NOMO-1 (cell line): Measurements from ENCODE around the gene KBTBD6.
"Not testable (repeated sequence)": the region's sequence is repeated elsewhere in the genome, so short reads cannot be mapped to it uniquely, and the experiment has no call there.

Experiments
- DNase-seq, 2 experiments: peaks; one replicate each; lab custom pipeline; 2025; ENCODE audit not compliant: unreplicated experiment in 2 of 2; lab: John Stamatoyannopoulos, UW

Gene KBTBD6, protein sequence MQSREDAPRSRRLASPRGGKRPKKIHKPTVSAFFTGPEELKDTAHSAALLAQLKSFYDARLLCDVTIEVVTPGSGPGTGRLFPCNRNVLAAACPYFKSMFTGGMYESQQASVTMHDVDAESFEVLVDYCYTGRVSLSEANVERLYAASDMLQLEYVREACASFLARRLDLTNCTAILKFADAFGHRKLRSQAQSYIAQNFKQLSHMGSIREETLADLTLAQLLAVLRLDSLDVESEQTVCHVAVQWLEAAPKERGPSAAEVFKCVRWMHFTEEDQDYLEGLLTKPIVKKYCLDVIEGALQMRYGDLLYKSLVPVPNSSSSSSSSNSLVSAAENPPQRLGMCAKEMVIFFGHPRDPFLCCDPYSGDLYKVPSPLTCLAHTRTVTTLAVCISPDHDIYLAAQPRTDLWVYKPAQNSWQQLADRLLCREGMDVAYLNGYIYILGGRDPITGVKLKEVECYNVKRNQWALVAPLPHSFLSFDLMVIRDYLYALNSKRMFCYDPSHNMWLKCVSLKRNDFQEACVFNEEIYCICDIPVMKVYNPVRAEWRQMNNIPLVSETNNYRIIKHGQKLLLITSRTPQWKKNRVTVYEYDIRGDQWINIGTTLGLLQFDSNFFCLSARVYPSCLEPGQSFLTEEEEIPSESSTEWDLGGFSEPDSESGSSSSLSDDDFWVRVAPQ

GRCh38 chr13:41132512-41133152 is at the start of gene KBTBD6:
Gene KBTBD6 (minus strand): TSS chr13:41132802. CDS start chr13:41132511, 291 bp downstream.
- DNase-seq: peak; percentile 96 to 98

- no peak for DNase-seq
Observed at GRCh38 chr13:41182231-41182630, 49.6 kb upstream of the KBTBD6 start.

- peak in 1 of 2 experiments; percentile 6 for DNase-seq
Observed at GRCh38 chr13:41179593-41180250, 47.1 kb upstream of the KBTBD6 start.

GRCh38 chr13:41178040-41178439 is 45.4 kb upstream of the KBTBD6 start:
- peak; percentile 28 to 73 for DNase-seq

DNA sequence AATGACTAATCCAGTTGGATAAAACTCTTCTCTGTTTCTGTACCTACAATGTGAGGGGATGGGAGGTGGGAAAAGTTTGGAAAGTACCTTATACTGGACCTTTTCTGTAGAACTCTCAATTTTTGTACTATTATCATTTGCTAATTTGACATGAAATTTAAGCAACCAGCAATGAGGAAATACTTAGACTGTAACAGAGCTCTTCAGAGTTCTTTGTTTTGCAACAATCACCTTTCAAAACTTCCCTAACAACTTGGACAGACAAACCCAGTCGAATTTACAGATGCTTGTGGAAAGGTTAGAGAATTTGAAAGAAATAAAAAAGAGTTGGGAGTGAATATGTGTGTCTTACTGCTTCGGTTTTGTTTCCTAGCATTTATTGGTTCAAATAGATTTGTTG is 45.0 kb upstream of the KBTBD6 start:
- peak; percentile 58 to 84 for DNase-seq

GRCh38 chr13:41175576-41175975 is 43.0 kb upstream of the KBTBD6 start:
- not testable (repeated sequence) for DNase-seq

GRCh38 chr13:41162151-41162550 is 29.5 kb upstream of the KBTBD6 start:
- no peak for DNase-seq

DNA sequence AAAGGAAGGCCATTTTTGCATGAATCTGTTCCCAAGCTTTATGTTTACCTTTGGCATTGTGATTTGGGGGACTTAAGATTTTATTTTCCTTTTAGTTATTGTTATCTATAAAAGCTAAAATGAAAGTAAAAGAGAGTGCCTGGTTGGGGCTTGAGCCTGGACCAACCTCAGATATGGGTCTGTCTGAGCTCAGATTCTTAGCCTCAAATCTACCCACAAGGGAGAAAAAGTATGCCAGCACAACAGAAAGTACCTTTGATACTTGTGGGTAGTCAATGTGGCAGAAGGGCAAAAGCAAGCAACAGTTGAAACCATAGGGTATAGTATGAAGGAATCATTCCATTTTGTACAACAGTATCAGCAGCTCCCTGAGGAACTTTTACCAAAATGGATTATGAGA is 26.6 kb upstream of the KBTBD6 start:
- no peak for DNase-seq

GRCh38 chr13:41157048-41157717 is 24.6 kb upstream of the KBTBD6 start:
- no peak for DNase-seq

DNA sequence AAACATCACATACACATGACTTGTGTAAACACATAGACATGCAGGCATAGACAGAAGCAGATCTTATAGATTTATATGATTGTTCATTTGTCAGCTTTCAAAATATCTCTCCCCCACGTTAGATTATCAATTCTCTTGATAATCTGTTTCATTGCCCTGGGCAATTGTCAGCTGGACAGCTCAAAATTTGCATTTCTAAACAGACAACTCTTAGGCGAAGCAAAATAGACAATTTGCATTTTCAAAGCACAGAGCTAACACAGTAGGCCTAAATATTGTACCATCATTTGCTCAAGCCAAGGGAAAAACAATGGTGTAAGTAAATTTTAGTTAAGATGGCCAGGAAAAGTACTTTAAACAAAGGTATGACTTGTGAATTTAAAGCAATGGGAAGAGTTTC is 24.0 kb upstream of the KBTBD6 start:
- DNase-seq: no peak

GRCh38 chr13:41154042-41154441 is 21.4 kb upstream of the KBTBD6 start:
- DNase-seq: no peak

DNA sequence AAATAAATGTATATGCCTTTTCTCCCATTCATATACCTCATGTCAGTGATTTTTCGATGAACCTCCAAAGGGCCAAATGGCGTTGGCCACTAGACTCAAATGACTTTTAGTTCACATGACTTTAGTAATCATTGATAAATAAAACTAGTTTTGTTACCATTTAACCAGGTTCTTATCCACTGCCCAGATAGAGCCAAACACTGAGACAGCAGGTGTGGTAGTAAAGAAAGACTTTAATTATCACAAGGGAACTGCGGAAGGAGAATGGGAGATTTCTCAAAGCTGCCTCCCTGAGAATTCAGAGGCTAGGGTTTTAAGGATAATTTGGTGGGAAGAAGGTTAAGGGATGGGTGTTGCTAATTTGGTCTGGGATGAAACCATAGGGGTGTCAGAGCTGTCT is 19.4 kb upstream of the KBTBD6 start:
- no peak for DNase-seq

GRCh38 chr13:41150058-41150457 is 17.5 kb upstream of the KBTBD6 start:
- no peak for DNase-seq

DNA sequence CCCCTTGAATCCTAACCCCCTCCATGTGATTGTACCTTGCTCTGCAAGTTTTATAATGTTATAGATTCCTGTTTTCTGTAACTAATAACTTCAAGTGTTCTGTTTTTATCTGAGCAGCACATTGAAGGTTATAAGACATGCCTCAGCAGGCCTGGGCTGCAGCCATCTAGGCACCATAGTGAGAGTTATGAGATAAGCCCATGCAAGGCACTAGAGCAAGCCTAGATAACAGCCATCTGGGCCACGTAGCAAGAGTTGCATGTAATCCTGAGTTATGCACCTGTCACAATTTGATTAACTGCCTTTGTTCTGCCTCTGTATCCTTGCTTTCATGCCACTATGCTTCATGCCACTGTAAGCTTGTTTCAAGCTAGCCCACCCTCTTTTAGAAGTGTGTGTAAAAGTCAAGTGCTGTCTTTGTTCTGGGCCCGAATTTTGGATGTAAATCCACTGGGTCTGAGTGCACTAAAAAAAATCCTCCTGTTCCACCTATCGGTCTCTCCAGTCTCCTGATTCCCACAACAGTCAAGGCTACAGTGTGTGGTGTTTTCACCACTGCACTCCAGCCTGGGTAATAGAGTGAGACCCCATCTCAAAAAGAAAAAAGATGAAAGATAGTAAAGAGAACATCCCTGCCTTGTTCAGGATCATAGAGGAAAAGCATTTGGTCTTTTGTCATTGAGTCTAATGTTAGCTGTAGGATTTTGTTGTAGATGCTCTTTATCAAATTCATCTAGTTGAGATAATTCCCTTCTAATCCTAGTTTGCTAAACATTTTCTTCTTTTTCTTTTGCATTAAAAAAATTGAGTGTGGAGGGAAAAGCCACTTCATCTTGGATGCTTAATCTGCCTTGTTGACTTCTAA is 16.0 kb upstream of the KBTBD6 start:
- no peak for DNase-seq

DNA sequence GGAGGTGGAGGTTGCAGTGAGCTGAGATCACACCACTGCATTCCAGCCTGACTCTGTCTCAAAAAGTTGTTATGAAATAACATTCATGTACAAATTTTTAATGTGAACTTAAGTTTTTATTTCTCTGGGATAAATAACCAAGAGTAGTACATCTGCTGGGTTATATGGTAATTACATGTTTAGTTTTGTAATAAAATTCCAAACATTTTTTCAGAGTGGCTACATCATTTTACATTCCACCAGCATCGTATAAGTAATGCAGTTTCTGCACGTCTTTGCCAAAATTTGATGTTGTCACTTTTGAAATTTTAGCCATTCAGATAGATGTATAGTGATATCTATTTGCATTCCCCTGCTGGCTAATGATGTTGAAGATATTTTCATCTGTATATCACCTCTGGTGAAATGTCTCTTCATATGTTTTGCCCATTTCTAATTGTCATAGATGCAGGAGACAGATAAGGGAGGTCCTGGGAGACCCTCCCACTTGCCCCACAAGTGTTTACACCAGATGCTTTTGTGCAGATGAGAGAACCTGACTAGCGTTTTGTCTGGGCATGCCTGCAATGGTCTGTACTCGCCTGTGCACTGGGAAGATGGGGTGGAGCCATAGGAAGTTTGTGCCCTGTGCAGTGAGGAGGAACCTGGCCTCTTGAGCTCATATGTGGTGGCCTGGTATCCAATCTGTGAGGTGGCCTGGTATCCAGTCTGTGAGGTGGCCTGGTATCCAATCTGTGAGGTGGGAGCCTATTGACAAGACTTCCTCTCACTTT is 12.7 kb upstream of the KBTBD6 start:
- DNase-seq: no peak

DNA sequence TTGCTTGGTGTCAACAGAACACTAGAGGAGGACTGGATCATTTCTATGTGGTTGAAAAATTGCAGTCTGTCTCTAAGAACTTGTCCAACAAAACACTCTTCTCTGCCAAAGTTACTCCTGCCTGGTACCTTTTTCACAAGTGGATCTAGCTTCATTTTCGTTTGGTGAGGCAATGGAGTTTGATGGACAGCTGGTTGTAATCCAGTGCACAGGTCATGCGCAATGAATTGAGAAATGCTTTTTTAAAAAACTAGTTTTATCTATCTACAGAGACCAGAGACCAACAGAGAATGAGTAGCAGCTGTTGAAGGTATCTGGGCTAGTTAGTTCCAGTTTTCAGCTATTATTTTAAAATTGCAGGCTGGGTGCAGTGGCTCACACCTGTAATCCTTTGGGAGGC is 12.0 kb upstream of the KBTBD6 start:
- DNase-seq: no peak

DNA sequence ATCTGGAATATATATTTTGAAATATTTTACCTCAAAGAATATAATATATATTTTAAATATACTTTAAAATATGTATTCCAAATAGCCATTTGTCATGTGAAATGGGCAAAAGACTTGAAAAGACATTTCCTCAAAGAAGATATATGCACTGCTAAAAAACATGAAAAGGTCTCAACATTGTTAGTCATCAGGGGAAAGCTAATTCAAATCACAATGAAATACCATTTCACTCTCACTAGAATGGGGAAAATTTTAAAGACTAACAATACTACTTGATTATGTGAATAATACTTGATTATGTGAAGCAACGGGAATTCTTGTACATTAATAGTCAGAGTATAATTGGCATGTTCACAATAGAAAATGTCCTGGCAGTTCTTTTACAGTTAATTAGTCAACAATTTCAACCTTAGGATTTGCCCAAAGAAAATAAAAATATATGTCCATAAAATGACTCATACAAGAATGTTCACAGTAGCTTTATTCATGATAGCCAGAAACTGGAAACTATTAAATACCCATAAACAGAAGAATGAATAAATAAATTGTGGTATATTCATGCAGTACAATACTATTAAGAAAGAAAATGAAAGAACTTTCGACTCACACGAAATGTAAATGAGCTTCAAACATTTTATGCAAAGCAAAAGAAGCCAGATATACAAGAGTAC is 6.8 kb upstream of the KBTBD6 start:
- no peak for DNase-seq

DNA sequence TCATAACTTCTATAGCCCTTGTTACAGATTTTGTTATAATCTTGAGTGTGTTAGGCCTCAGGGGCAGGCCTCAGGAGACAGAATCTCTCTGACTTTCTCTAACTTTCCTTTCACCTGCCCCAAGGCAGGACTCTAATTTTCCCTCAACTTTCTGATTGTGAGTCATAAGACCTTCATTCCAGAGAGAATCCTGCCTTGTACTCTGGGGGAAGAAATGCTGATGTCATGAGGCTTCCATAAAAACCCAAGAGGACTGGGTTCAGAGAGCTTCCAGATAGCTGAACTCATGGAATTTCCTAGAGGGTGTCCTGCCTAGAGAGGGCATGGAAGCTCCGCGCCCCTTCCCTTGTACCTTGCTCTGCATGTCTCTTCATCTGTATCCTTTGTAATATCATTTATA is 5.3 kb upstream of the KBTBD6 start:
- DNase-seq: no peak
